Fibroblast of mammary gland (primary cell): Measurements from ENCODE around the gene TCP11.

ENCODE experiments used
- DNase-seq: peaks from one replicate; pipeline ENCODE4 v3.0.0-alpha.2; 2010; ENCODE audit warnings: low read depth
- H3K4me3 ChIP-seq: 2 replicates; pipeline ENCODE4 v1.5.1; 2011; ENCODE audit warnings: low read depth, mild to moderate bottlenecking, low read length, moderate library complexity; ENCODE audit not compliant: control insufficient read depth
- CTCF ChIP-seq: conservative IDR thresholded peaks from 2 replicates; pipeline ENCODE4 v1.5.1; 2011; ENCODE audit warnings: low read depth, low read length, inconsistent platforms; ENCODE audit not compliant: control insufficient read depth, insufficient read depth

Gene TCP11

GRCh38 chr6:35141007-35141655 lies at the start of gene TCP11:
Gene TCP11 (minus strand): TSS chr6:35141339. CDS start chr6:35140870, 469 bp downstream.
- no peak for DNase-seq
- H3K4me3 ChIP-seq: no peak within 1 kb of the TSS
- TF ChIP-seq CTCF: no peak

GRCh38 chr6:35190306-35190705 lies 49.2 kb upstream of the TCP11 start:
- TF ChIP-seq CTCF: no peak

GRCh38 chr6:35188886-35189285 lies 47.7 kb upstream of the TCP11 start:
- no peak overlapping the region for H3K4me3 ChIP-seq
- TF ChIP-seq CTCF: no peak
- no peak for DNase-seq

More at GRCh38 chr6:35190306-35190705, 49.2 kb upstream of the TCP11 start:
- no peak for DNase-seq
- no peak overlapping the region for H3K4me3 ChIP-seq

GRCh38 chr6:35186571-35186970 lies 45.4 kb upstream of the TCP11 start:
- no peak overlapping the region for H3K4me3 ChIP-seq
- no peak for DNase-seq
- TF ChIP-seq CTCF: no peak

GRCh38 chr6:35185971-35186370 lies 44.8 kb upstream of the TCP11 start:
- no peak overlapping the region for H3K4me3 ChIP-seq
- DNase-seq: no peak
- TF ChIP-seq CTCF: no peak

- no peak for TF ChIP-seq CTCF
- DNase-seq: peak; percentile 43
- no peak overlapping the region for H3K4me3 ChIP-seq
These were observed 44.2 kb upstream of the TCP11 start for GRCh38 chr6:35185302-35185681.
